Measurements from ENCODE around the gene MVB12B. TPM values are rescaled to one million over a fixed set of nuclear protein-coding genes. Genes with fewer than 3 reads are reported as not detected.

MVB12B gene
- total and polyA plus RNA-seq, 2 of the 8 experiments (the other 6 are each of a cell fraction or from before 2014, with no cell fraction given), result 2.6 to 5.0 TPM

DNA sequence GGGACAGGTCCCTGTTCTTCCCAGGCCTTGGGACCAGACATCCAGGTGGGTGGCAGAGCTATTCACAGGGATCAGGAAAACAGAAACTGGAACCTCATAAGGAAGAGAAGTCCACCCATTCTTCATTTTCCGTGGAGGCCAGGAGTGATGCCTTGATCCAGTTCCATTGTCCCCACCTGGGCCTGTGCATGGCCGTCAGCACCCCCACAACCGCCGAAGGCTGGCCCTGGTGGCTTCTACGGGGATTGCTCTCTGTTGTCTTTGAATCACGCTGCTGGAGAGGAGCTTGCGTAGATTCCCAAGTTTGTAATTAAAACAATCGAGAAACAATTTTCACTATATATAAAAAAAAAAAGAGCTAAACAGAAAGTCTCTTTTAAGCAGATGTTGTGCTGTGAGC lies 134.4 kb downstream of the MVB12B start:
- Histone ChIP-seq H3K4me3 (ENCODE audit: extremely low read depth in 1 of 4, insufficient read depth in 2 of 4, low read depth in 3 of 4, low read length in 4 of 4) (no peak overlapping the region), H3K9me3 (ENCODE audit: insufficient read depth in 2 of 2, low read depth in 1 of 2, low read length in 1 of 2) (no peaks in the 10 kb centered on the region), H3K4ac (replicated peaks; ENCODE audit: insufficient read length, low read depth, low read length) (no peak overlapping the region), H3K18ac (ENCODE audit: extremely low read depth, low read length) (no peak overlapping the region), H2BK120ac (replicated peaks; ENCODE audit: low read depth, low read length) (no peak overlapping the region), H2BK15ac (ENCODE audit: low read length) (no peak overlapping the region), H3K79me2 (ENCODE audit: control insufficient read depth in 1 of 2, insufficient read depth in 2 of 2, low read length in 2 of 2) (no peaks in the 10 kb centered on the region), H2BK12ac (ENCODE audit: low read depth, low read length) (no peak overlapping the region), H3K4me2 (ENCODE audit: insufficient read depth in 1 of 2, low read depth in 2 of 2, low read length in 2 of 2) (no peak overlapping the region), H3K23me2 (ENCODE audit: low read depth, low read length) (no peaks in the 10 kb centered on the region), H3K27ac (ENCODE audit: low read depth, low read length) (no peak overlapping the region), H2AFZ (ENCODE audit: low read length) (no peak overlapping the region), H4K5ac (ENCODE audit: insufficient read length, low read depth, low read length) (no peak overlapping the region), H4K8ac (ENCODE audit: extremely low read depth, insufficient read depth, low read length) (no peak overlapping the region), H3K4me1 (replicated peaks in 1 of 4; ENCODE audit: control insufficient read depth in 3 of 4, insufficient read depth in 4 of 4, low read length in 3 of 4) (no peaks in the 10 kb centered on the region), H3K23ac (ENCODE audit: insufficient read length) (no peak overlapping the region), H2AK5ac (ENCODE audit: low read depth, low read length) (no peak overlapping the region), H3K56ac (replicated peaks; ENCODE audit: insufficient read length, low read depth, low read length) (no peak overlapping the region), H2BK20ac (ENCODE audit: low read length) (no peak overlapping the region), H3K79me1 (ENCODE audit: low read depth, low read length) (no peaks in the 10 kb centered on the region), H4K91ac (replicated peaks; ENCODE audit: insufficient read length, low read length) (no peak overlapping the region), H2BK5ac (ENCODE audit: low read depth, low read length) (no peak overlapping the region), H3K36me3 (ENCODE audit: control insufficient read depth in 2 of 4, insufficient read depth in 4 of 4, low read length in 3 of 4) (no peaks in the 10 kb centered on the region), H3K14ac (ENCODE audit: insufficient read length) (no peak overlapping the region), H4K20me1 (replicated peaks in 1 of 2; ENCODE audit: control insufficient read depth in 1 of 2, insufficient read depth in 2 of 2, low read length in 2 of 2) (no peaks in the 10 kb centered on the region), H3K27me3 (replicated peaks in 1 of 4; ENCODE audit: control insufficient read depth in 3 of 4, extremely low read depth in 1 of 4, insufficient read depth in 3 of 4, low read length in 3 of 4) (no peaks in the 10 kb centered on the region), H3K9ac (replicated peaks in 1 of 4; ENCODE audit: extremely low read depth in 1 of 4, low read depth in 3 of 4, low read length in 3 of 4) (no peak overlapping the region)
- DNase-seq (ENCODE audit: low read depth in 1 of 2, low spot score in 2 of 2) (no peak), FAIRE-seq (no peak)
- ChIA-PET POLR2A (ENCODE audit: partially characterized antibody) (no interaction called here), CTCF (ENCODE audit: partially characterized antibody) (interaction anchor here (0.7 to 2.2 kb wide), 8 partner anchors 10 to 96 kb away, joined by 3 to 12 read pairs (median 4); no protein-coding TSS in a partner anchor)
- 77% methylated on average over 8 of the region's 8 CpGs; no CpG with 5 or more reads in 1 of the 2 experiments for WGBS, 2 experiments (ENCODE audit: extremely low coverage in 1 of 2, insufficient coverage in 1 of 2, insufficient read length in 1 of 2, insufficient replicate concordance in 2 of 2, low coverage in 1 of 2, low lambda C conversion rate in 2 of 2, missing lambda C conversion rate in 1 of 2)
- TF ChIP-seq PHF8 (conservative IDR thresholded peaks at IDR 0.05; ENCODE audit: low read depth, low read length) (no peak), EGR1 (IDR thresholded peaks at IDR 0.05; ENCODE audit: borderline replicate concordance, low read depth, low read length) (no peak)
- TF ChIP-seq, protein P1, sequence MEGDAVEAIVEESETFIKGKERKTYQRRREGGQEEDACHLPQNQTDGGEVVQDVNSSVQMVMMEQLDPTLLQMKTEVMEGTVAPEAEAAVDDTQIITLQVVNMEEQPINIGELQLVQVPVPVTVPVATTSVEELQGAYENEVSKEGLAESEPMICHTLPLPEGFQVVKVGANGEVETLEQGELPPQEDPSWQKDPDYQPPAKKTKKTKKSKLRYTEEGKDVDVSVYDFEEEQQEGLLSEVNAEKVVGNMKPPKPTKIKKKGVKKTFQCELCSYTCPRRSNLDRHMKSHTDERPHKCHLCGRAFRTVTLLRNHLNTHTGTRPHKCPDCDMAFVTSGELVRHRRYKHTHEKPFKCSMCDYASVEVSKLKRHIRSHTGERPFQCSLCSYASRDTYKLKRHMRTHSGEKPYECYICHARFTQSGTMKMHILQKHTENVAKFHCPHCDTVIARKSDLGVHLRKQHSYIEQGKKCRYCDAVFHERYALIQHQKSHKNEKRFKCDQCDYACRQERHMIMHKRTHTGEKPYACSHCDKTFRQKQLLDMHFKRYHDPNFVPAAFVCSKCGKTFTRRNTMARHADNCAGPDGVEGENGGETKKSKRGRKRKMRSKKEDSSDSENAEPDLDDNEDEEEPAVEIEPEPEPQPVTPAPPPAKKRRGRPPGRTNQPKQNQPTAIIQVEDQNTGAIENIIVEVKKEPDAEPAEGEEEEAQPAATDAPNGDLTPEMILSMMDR (IDR thresholded peaks at IDR 0.05; ENCODE audit: control extremely low read depth in 1 of 3, insufficient read depth in 1 of 3, low read depth in 1 of 3, low read length in 3 of 3), result peak in 2 of 3 experiments; percentile 22 to 36; a peak in 2 of 4 replicates
